ENCODE measurements around the gene GNAI2.
A peak's percentile ranks its signal among the peaks of the same experiment; 100 is the strongest.

The GNAI2 gene

GRCh38 chr3:50299929-50300680 is 64.1 kb downstream of the GNAI2 start:
- no peak for TF ChIP-seq CTCF (conservative IDR thresholded peaks at IDR 0.05)
- H3K27ac ChIP-seq = peak overlapping the region; percentile 90

GRCh38 chr3:50300681-50301254 is 64.8 kb downstream of the GNAI2 start:
- no peak for TF ChIP-seq CTCF (conservative IDR thresholded peaks at IDR 0.05)
- H3K27ac ChIP-seq = peak overlapping the region; percentile 90; the same call in 1 of the 2 replicates

GRCh38 chr3:50302095-50303012 is 66.3 kb downstream of the GNAI2 start:
- H3K27ac ChIP-seq = no peak overlapping the region
- no peak for TF ChIP-seq CTCF (conservative IDR thresholded peaks at IDR 0.05)

GRCh38 chr3:50303013-50303815 is 67.2 kb downstream of the GNAI2 start, which contains the start of gene HYAL1:
HYAL1 (minus strand) TSS chr3:50303574; CDS start chr3:50302956, 618 bp downstream.
- no peak within 1 kb of the TSS for H3K27ac ChIP-seq
- 0 out of 2 replicates have a peak, but pooled peaks have one; percentile 18 for TF ChIP-seq CTCF (conservative IDR thresholded peaks at IDR 0.05)

GRCh38 chr3:50304601-50305000 is 68.6 kb downstream of the GNAI2 start:
- H3K27ac ChIP-seq = no peak overlapping the region
- TF ChIP-seq CTCF (conservative IDR thresholded peaks at IDR 0.05) = no peak

Measured in VCaP (cell line).